Common myeloid progenitor, CD34-positive (primary cell): ENCODE results near the gene LRRC3B.

Experiments used
- CTCF ChIA-PET: fragments of 350-600 bp; sonication (Branson Sonifier 250); formaldehyde crosslinking; loops from one replicate; lab custom pipeline; 2021; ENCODE audit warnings: antibody characterized with exemption; lab: Charles Lee
- POLR2A ChIA-PET: fragments of 350-600 bp; sonication (Branson Sonifier 250); formaldehyde crosslinking; loops from one replicate; lab custom pipeline; 2021; ENCODE audit warnings: antibody characterized with exemption; lab: Charles Lee
- DNase-seq, 3 donors: peaks; one replicate each; pipeline versions ENCODE4 v3.0.0 to v3.0.0-alpha.2; 2013
- H3K27ac ChIP-seq, 2 experiments: 1 replicate in 1 of 2; 2 replicates in 1 of 2; pipeline ENCODE4 v1.7.0; 2013; ENCODE audit warnings: inconsistent platforms in 2 of 2, low read length in 2 of 2, mild to moderate bottlenecking in 2 of 2, low read depth in 1 of 2, moderate library complexity in 1 of 2; ENCODE audit not compliant: severe bottlenecking in 2 of 2, insufficient read depth in 1 of 2, poor library complexity in 1 of 2
- H3K27me3 ChIP-seq, 5 experiments: replicated peaks in 2 of 5; 1 replicate in 3 of 5; 2 replicates in 2 of 5; pipeline versions ENCODE4 v1.6.1 to v1.7.0; 2013; ENCODE audit warnings: low read length in 4 of 5, mild to moderate bottlenecking in 2 of 5, moderate library complexity in 2 of 5, inconsistent platforms in 1 of 5; ENCODE audit not compliant: insufficient read depth in 5 of 5, control insufficient read depth in 4 of 5
- H3K36me3 ChIP-seq, 4 experiments: 1 replicate in 2 of 4; 2 replicates in 2 of 4; pipeline versions ENCODE4 v1.6.1 to v1.7.0; 2013; ENCODE audit warnings: low read length in 3 of 4, control low read depth in 1 of 4, mild to moderate bottlenecking in 1 of 4; ENCODE audit not compliant: control insufficient read depth in 4 of 4, insufficient read depth in 4 of 4
- H3K4me1 ChIP-seq, 4 experiments: 1 replicate in 3 of 4; 2 replicates in 1 of 4; pipeline versions ENCODE4 v1.6.1 to v1.7.1; 2013; ENCODE audit warnings: low read length in 3 of 4, mild to moderate bottlenecking in 3 of 4, control low read depth in 1 of 4, inconsistent platforms in 1 of 4, moderate library complexity in 1 of 4; ENCODE audit not compliant: control insufficient read depth in 4 of 4, insufficient read depth in 4 of 4; ENCODE audit errors: control extremely low read depth in 1 of 4
- H3K4me3 ChIP-seq, 7 experiments: 1 replicate in 4 of 7; 2 replicates in 3 of 7; pipeline versions ENCODE4 v1.5.1 to v1.7.0; 2013; ENCODE audit warnings: mild to moderate bottlenecking in 7 of 7, low read length in 6 of 7, moderate library complexity in 6 of 7, inconsistent platforms in 2 of 7, low read depth in 2 of 7, control low read depth in 1 of 7; ENCODE audit not compliant: insufficient read depth in 4 of 7, control insufficient read depth in 1 of 7; ENCODE audit errors: extremely low read depth in 1 of 7
- H3K9me3 ChIP-seq, 5 experiments: 1 replicate in 4 of 5; 2 replicates in 1 of 5; pipeline versions ENCODE4 v1.6.1 to v1.7.1; 2013; ENCODE audit warnings: low read length in 4 of 5, mild to moderate bottlenecking in 2 of 5, inconsistent platforms in 1 of 5, low read depth in 1 of 5, moderate library complexity in 1 of 5; ENCODE audit not compliant: control insufficient read depth in 4 of 5, insufficient read depth in 2 of 5; ENCODE audit errors: control extremely low read depth in 1 of 5

Gene LRRC3B

DNA sequence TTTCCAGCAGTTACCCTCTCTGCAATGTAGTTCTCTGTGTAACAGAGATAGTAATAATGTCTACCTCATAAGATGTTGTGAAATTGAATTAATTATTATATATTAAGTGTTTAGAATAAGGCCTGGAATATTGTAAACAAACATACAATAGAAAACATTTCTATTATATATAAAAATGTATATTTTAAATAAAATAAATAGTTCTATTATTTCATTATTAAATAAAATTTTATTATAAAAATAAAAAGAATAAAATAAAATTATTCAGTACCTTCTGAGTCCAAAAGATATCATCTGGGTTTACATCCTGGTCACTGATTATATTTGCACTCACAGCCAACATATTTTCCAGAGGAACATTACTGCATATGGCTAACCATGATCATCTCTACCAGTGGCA lies 135.4 kb downstream of the LRRC3B start:
- H3K36me3 ChIP-seq, result no peaks in the 10 kb centered on the region
- no peaks in the 10 kb centered on the region for H3K27me3 ChIP-seq
- no peak for DNase-seq
- CTCF ChIA-PET, result no interaction called here
- H3K4me1 ChIP-seq, result no peaks in the 10 kb centered on the region
- H3K27ac ChIP-seq, result no peak overlapping the region
- no peak overlapping the region for H3K4me3 ChIP-seq
- POLR2A ChIA-PET, result no interaction called here
- H3K9me3 ChIP-seq, result no peaks in the 10 kb centered on the region
